ENCODE measurements around the gene SIM2. TPM values are rescaled to one million over a fixed set of nuclear protein-coding genes. Genes with fewer than 3 reads are reported as not detected.
A peak's percentile ranks its signal among the peaks of the same experiment; 100 is the strongest.

Gene SIM2
- total and polyA plus RNA-seq, 2 of the 13 experiments (the other 11 are each of a cell fraction or from before 2014, with no cell fraction given): 0.36 to 0.53 TPM

GRCh38 chr21:36790616-36791015, 91.7 kb downstream of the SIM2 start:
- CTCF ChIA-PET (ENCODE audit: low intra/inter-chr PET ratio, low total read pairs): no interaction called here
- Histone ChIP-seq H3K9me3 (ENCODE audit: low read length) (no peaks in the 10 kb centered on the region), H3K9ac (ENCODE audit: insufficient read depth, low read depth, low read length) (no peak overlapping the region), H3K27me3 (ENCODE audit: control insufficient read depth in 1 of 2, insufficient read depth in 2 of 2, low read length in 2 of 2) (no peaks in the 10 kb centered on the region), H3K27ac (ENCODE audit: extremely low read length, insufficient read depth, low read length) (no peak overlapping the region), H4K20me1 (ENCODE audit: insufficient read depth, low read length) (no peaks in the 10 kb centered on the region), H2AFZ (ENCODE audit: low read length) (no peak overlapping the region), H3K36me3 (replicated peaks in 1 of 2; ENCODE audit: control insufficient read depth in 1 of 2, insufficient read depth in 2 of 2, low read length in 2 of 2) (no peaks in the 10 kb centered on the region), H3K4me1 (ENCODE audit: insufficient read depth, low read length) (no peaks in the 10 kb centered on the region), H3K4me3 (replicated peaks in 1 of 3; ENCODE audit: insufficient read depth in 1 of 3, low read depth in 2 of 3, low read length in 3 of 3) (no peak overlapping the region), H3K4me2 (ENCODE audit: low read depth, low read length) (no peak overlapping the region), H3K79me2 (ENCODE audit: insufficient read depth, low read length) (no peaks in the 10 kb centered on the region)
- BruUV-seq (replicated peaks): no TSS peak
- TF ChIP-seq MAFF (IDR thresholded peaks at IDR 0.05; ENCODE audit: low read depth, low read length) (0 out of 2 replicates have a peak, but pooled peaks have one; percentile 8), ZNF768 (CRISPR knock-in tag; IDR thresholded peaks at IDR 0.05) (no peak), MAFK (conservative IDR thresholded peaks at IDR 0.05 in 1 of 2, IDR thresholded peaks at IDR 0.05 in 1 of 2; ENCODE audit: low read length in 2 of 2) (peak; percentile 11 to 42; a peak in 2 of 4 replicates)
- in situ Hi-C loops (cut with HindIII; ENCODE audit: extremely low pct_ligation_motif_present, low pct_unique_long_range_greater_than_20kb) (no loop called here), intact Hi-C loops (cut with micrococcal nuclease; ENCODE audit: unreplicated experiment) (no loop called here)
- no peak for FAIRE-seq
- DNase-seq (ENCODE audit: low spot score): no peak
- no peak for ATAC-seq
- POLR2A ChIA-PET: no interaction called here
- 95% methylated on average over 7 of the region's 7 CpGs for WGBS (ENCODE audit: low lambda C conversion rate)

- POLR2A ChIA-PET: no interaction called here
- TF ChIP-seq PATZ1 (CRISPR knock-in tag; IDR thresholded peaks at IDR 0.05) (no peak), KLF9 (CRISPR knock-in tag; IDR thresholded peaks at IDR 0.05; ENCODE audit: low read depth) (no peak), ZBTB8A (CRISPR knock-in tag; IDR thresholded peaks at IDR 0.05; ENCODE audit: borderline replicate concordance, low read depth) (no peak), POLR2A (IDR thresholded peaks at IDR 0.05; ENCODE audit: insufficient read depth in 1 of 2, low read depth in 2 of 2, low read length in 2 of 2) (no peak), CREB3 (CRISPR knock-in tag; IDR thresholded peaks at IDR 0.05) (no peak), PRDM15 (CRISPR knock-in tag; IDR thresholded peaks at IDR 0.05) (no peak), TCF7 (IDR thresholded peaks at IDR 0.05; ENCODE audit: low read depth) (no peak), ZNF260 (CRISPR knock-in tag; IDR thresholded peaks at IDR 0.05; ENCODE audit: borderline replicate concordance, low read depth) (no peak), ZNF441 (CRISPR knock-in tag; IDR thresholded peaks at IDR 0.05; ENCODE audit: borderline replicate concordance) (no peak), MTF2 (CRISPR knock-in tag; IDR thresholded peaks at IDR 0.05; ENCODE audit: borderline replicate concordance) (no peak), MEIS2 (CRISPR knock-in tag; IDR thresholded peaks at IDR 0.05) (no peak)
Observed at GRCh38 chr21:36791180-36791579, 92.3 kb downstream of the SIM2 start.

More at GRCh38 chr21:36791180-36791579, 92.3 kb downstream of the SIM2 start:
- Histone ChIP-seq H3K27ac (ENCODE audit: extremely low read length, insufficient read depth, low read length) (no peak overlapping the region), H3K4me1 (ENCODE audit: insufficient read depth, low read length) (no peaks in the 10 kb centered on the region), H3K4me3 (replicated peaks in 1 of 3; ENCODE audit: insufficient read depth in 1 of 3, low read depth in 2 of 3, low read length in 3 of 3) (no peak overlapping the region), H2AFZ (ENCODE audit: low read length) (no peak overlapping the region), H3K79me2 (ENCODE audit: insufficient read depth, low read length) (no peaks in the 10 kb centered on the region), H3K9me3 (ENCODE audit: low read length) (no peaks in the 10 kb centered on the region), H3K27me3 (ENCODE audit: control insufficient read depth in 1 of 2, insufficient read depth in 2 of 2, low read length in 2 of 2) (no peaks in the 10 kb centered on the region), H3K9ac (ENCODE audit: insufficient read depth, low read depth, low read length) (no peak overlapping the region), H4K20me1 (ENCODE audit: insufficient read depth, low read length) (no peaks in the 10 kb centered on the region), H3K4me2 (ENCODE audit: low read depth, low read length) (no peak overlapping the region), H3K36me3 (replicated peaks in 1 of 2; ENCODE audit: control insufficient read depth in 1 of 2, insufficient read depth in 2 of 2, low read length in 2 of 2) (no peaks in the 10 kb centered on the region)
- WGBS (ENCODE audit: low lambda C conversion rate): 100% methylated on average over 8 of the region's 10 CpGs
- intact Hi-C loops (cut with micrococcal nuclease; ENCODE audit: unreplicated experiment) (no loop called here), in situ Hi-C loops (cut with HindIII; ENCODE audit: extremely low pct_ligation_motif_present, low pct_unique_long_range_greater_than_20kb) (no loop called here)
- DNase-seq (ENCODE audit: low spot score) (no peak), FAIRE-seq (no peak), ATAC-seq (no peak)
- BruUV-seq (replicated peaks): no TSS peak
- CTCF ChIA-PET (ENCODE audit: low intra/inter-chr PET ratio, low total read pairs): no interaction called here

All from HepG2 (cell line).